Activated CD4-positive, alpha-beta T cell treated with anti-CD3 and anti-CD28 coated beads, Interleukin-2, amount 10 ng/mL, durations not matched to agents 7 days and 5 days (primary cell): Measurements from ENCODE around the gene TK2. TPM values are rescaled to one million over a fixed set of nuclear protein-coding genes. Genes with fewer than 3 reads are reported as not detected.
A peak's percentile ranks its signal among the peaks of the same experiment; 100 is the strongest.
"Not testable (repeated sequence)": the region's sequence is repeated elsewhere in the genome, so short reads cannot be mapped to it uniquely, and the experiment has no call there.

ENCODE experiments used
- CTCF ChIA-PET: fragments of 350-600 bp; sonication (Branson Sonifier 250); formaldehyde crosslinking; loops from one replicate; lab custom pipeline; 2021; ENCODE audit warnings: antibody characterized with exemption; lab: Charles Lee
- POLR2A ChIA-PET: fragments of 350-600 bp; sonication (Branson Sonifier 250); formaldehyde crosslinking; loops from one replicate; lab custom pipeline; 2021; ENCODE audit warnings: antibody characterized with exemption; lab: Charles Lee
- DNase-seq: peaks from one replicate; pipeline ENCODE4 v3.0.0-alpha.2; 2020
- H3K27ac Mint-ChIP-seq: one replicate; pipeline ENCODE4 v1.8.0; 2021; ENCODE audit warnings: mild to moderate bottlenecking, moderate library complexity, mixed read lengths
- H3K27me3 Mint-ChIP-seq: one replicate; pipeline ENCODE4 v1.8.0; 2021; ENCODE audit warnings: mixed read lengths
- H3K36me3 Mint-ChIP-seq: one replicate; pipeline ENCODE4 v1.8.0; 2021; ENCODE audit warnings: low read depth, mixed read lengths
- H3K4me1 Mint-ChIP-seq: one replicate; pipeline ENCODE4 v1.8.0; 2021; ENCODE audit warnings: mixed read lengths
- H3K4me3 Mint-ChIP-seq: one replicate; pipeline ENCODE4 v1.8.0; 2021; ENCODE audit warnings: mild to moderate bottlenecking, moderate library complexity, mixed read lengths
- H3K9me3 Mint-ChIP-seq: one replicate; pipeline ENCODE4 v1.8.0; 2021; ENCODE audit warnings: mixed read lengths
- total RNA-seq, 2 experiments: library from RNA; stranded (reverse); gene quantifications; one replicate each; pipeline ENCODE4 v1.2.3, GENCODE V29; 2021

The TK2 gene
- total RNA-seq, result 1 to 10 TPM; 7.4 to 9.3 TPM

DNA sequence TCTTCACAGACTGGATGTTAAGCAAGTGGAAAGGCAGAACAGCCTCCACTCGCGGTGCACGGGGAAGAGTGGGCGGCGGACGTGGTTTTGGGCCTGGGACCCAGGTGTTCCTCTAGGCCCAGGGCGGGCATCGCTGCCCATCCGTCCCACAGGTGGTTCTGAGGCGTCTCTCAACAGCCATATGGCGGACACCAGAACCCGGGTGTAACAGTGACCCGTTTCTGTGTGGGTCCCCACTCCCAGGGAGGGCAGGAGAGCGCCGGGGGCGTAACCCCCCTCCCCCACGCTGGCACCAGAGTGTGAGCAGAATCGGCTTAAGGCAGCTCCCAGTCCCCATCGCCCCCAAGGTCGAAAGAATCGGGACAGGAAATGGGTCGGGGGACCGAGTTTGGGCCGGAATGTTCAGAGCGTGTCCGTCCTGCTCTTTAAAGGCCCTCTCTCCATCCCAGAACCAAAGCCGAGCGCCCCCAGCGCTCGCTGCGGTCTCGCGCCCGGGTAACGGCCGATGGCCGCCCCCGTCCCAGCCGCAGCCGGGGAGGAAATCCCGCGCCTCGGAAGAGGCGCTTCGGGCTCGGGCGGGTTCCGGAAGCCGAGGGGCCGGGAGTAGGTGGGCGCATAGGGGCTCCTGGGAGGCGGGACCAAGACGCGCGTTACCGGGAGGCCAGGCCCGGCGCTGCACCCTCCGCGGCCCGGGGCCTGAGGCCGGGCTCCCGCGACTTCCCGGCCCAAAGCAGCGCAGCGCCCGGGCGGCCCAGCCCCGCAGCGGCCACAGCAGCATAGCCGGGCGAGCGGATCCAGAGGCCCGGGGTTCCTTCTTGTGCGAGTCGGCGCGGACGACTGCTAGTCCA, at the start of gene TK2:
Gene TK2 (minus strand): TSS at position 839 of the 848 bp plus-strand sequence. CDS start 61 bp downstream, at position 778.
- POLR2A ChIA-PET, result no interaction called here
- Mint-ChIP-seq H3K27ac (peak within 1 kb of the TSS; percentile 95), H3K4me3 (peak within 1 kb of the TSS; percentile 96), H3K9me3 (no peaks in the 10 kb centered on the region), H3K27me3 (no peaks in the 10 kb centered on the region), H3K36me3 (peaks cover 20% of the 10 kb centered on the region), H3K4me1 (peaks cover 71% of the 10 kb centered on the region)
- peak; percentile 47 for DNase-seq
- CTCF ChIA-PET, result interaction anchor here (2.0 to 3.9 kb wide), 3 partner anchors 8 to 26 kb away, joined by 5 to 29 read pairs (median 13); no protein-coding TSS in a partner anchor

GRCh38 chr16:66598111-66598510, 48.2 kb upstream of the TK2 start:
- Mint-ChIP-seq H3K27ac (peak overlapping the region; percentile 82), H3K4me1 (peaks cover 53% of the 10 kb centered on the region), H3K27me3 (no peaks in the 10 kb centered on the region), H3K4me3 (no peak overlapping the region), H3K9me3 (peaks cover 10% of the 10 kb centered on the region), H3K36me3 (peaks cover 11% of the 10 kb centered on the region)
- POLR2A ChIA-PET, result interaction anchor here (0.9 kb wide), 1 partner anchor 34 kb away, joined by 4 read pairs; no protein-coding TSS in a partner anchor
- peak; percentile 29 for DNase-seq
- CTCF ChIA-PET, result interaction anchor here (0.7 to 4.7 kb wide), 7 partner anchors 8 to 192 kb away, joined by 3 to 25 read pairs (median 4); no protein-coding TSS in a partner anchor

DNA sequence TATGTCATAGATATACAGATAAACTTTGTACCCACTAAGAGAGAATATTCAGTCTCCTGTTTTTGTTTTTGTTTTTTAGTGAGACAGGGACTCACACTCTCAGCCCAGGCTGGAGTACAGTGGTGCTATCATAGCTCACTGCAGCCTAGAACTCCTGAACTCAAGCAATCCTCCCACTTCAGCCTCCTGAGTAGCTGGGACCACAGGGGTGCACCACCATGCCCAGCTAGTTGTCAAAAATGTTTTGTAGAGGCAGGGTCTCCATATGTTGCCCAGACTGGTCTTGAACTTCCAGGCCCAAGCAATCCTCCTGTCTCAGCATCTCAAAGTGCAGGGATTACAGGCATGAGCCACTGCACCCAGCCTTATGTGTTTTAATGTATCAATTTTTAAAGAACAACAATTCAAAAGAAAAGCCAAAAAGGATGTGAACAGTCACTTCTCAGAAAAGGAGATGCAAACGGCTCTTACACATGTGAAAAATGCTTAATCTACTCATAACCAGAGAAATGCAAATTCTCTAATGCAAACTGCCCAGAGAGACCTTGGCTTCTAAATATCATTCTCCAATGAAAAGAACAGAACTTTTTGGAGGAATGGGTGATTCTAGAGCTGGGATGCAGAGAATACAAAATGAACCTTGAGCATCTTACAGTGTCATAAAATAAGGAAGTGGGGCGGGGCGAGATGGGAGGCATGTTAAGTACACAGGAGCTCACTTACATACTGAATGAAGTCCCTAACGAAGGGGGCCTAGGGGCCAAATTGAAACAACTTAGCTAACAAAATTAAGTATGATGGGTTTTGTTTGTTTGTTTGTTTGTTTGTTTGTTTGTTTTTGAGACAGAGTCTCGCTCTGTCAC, 47.3 kb upstream of the TK2 start:
- ChIA-PET CTCF (interaction anchor here (0.9 to 4.7 kb wide), 5 partner anchors 7 to 82 kb away, joined by 3 to 25 read pairs (median 3); no protein-coding TSS in a partner anchor), POLR2A (interaction anchor here (0.9 kb wide), 1 partner anchor 33 kb away, joined by 4 read pairs; no protein-coding TSS in a partner anchor)
- H3K4me1 Mint-ChIP-seq, result peaks cover 48% of the 10 kb centered on the region
- peak overlapping the region; percentile 42 for H3K4me3 Mint-ChIP-seq
- peaks cover 10% of the 10 kb centered on the region for H3K9me3 Mint-ChIP-seq
- peak; percentile 33 for DNase-seq
- peaks cover 11% of the 10 kb centered on the region for H3K36me3 Mint-ChIP-seq
- peak overlapping the region; percentile 91 for H3K27ac Mint-ChIP-seq
- H3K27me3 Mint-ChIP-seq, result no peaks in the 10 kb centered on the region

DNA sequence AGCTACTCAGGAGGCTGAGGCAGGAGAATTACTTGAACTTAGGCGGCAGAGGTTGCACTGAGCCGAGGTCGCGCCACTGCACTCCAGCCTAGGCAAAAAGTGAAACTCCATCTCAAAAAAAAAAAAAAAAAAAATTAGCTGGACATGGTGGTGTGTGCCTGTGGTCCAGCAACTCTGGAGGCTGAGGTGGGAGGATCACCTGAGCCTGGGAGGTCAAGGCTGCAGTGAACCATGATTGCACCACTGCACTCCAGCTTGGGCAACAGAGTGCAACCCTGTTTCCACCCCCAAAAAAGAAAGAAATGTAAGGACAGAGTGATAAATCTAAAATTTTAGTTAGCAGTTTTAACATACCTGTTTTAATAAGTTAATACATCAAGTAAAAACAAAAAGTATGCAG, 46.6 kb upstream of the TK2 start:
- DNase-seq, H3K27me3 Mint-ChIP-seq, H3K36me3 Mint-ChIP-seq, H3K4me3 Mint-ChIP-seq, POLR2A ChIA-PET: not testable (repeated sequence)
- Mint-ChIP-seq H3K4me1 (peaks cover 51% of the 10 kb centered on the region), H3K27ac (peak overlapping the region; percentile 91), H3K9me3 (peaks cover 10% of the 10 kb centered on the region)
- CTCF ChIA-PET, result interaction anchor here (0.6 to 4.7 kb wide), 5 partner anchors 12 to 188 kb away, joined by 3 to 25 read pairs (median 3); partner anchors contain the start of gene CKLF

DNA sequence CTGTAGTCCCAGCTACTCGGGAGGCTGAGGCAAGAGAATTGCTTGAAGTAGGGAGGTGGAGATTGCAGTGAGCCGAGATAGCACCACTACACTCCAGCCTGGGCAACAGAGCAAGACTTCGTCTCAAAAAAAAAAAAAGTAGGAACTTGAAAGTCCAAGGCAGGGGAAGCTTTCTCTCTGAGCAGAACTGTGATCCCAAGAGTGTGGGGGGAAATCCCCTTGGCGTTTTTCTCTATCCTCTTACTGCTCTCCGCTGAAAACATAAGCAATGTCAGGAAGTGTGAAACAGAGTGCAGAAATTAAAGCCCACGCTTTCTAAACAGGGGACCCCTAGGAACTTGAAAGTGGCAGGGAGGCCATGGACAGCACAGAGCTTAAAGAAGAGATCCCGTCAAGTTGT, 44.8 kb upstream of the TK2 start:
- no peak for DNase-seq
- ChIA-PET POLR2A (interaction anchor here (0.6 kb wide), 1 partner anchor 43 kb away, joined by 3 read pairs; no protein-coding TSS in a partner anchor), CTCF (interaction anchor here (0.6 kb wide), 1 partner anchor 1202 kb away, joined by 3 read pairs; no protein-coding TSS in a partner anchor)
- Mint-ChIP-seq H3K4me1 (peaks cover 54% of the 10 kb centered on the region), H3K36me3 (no peaks in the 10 kb centered on the region), H3K27ac (no peak overlapping the region), H3K9me3 (peaks cover 3% of the 10 kb centered on the region), H3K27me3 (no peaks in the 10 kb centered on the region), H3K4me3 (no peak overlapping the region)

DNA sequence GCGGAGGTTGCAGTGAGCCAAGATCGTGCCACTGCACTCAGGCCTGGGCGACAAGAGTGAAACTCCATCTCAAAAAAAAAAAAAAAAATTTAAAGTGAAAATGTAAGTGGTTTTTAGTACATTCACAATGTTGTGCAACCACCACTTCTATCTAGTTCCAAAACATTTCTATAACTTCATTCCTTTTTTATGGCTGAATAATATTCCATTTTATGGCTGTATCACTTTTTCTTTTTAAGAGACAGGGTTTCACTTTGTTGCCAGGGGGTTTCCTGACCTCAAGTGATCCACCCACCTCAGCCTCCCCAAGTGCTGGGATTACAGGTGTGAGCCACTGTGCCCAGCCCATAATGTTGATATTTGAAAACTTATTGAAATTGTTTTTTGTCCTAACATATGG, 42.9 kb upstream of the TK2 start:
- ChIA-PET CTCF (interaction anchor here (0.6 to 1.5 kb wide), 2 partner anchors 10 to 15 kb away, joined by 3 to 5 read pairs; no protein-coding TSS in a partner anchor), POLR2A (no interaction called here)
- Mint-ChIP-seq H3K9me3 (peaks cover 3% of the 10 kb centered on the region), H3K27ac (no peak overlapping the region), H3K36me3 (no peaks in the 10 kb centered on the region), H3K4me3 (no peak overlapping the region), H3K4me1 (peaks cover 57% of the 10 kb centered on the region), H3K27me3 (no peaks in the 10 kb centered on the region)
- DNase-seq, result no peak

- Mint-ChIP-seq H3K4me1 (peaks cover 57% of the 10 kb centered on the region), H3K9me3 (peaks cover 3% of the 10 kb centered on the region), H3K4me3 (no peak overlapping the region), H3K36me3 (no peaks in the 10 kb centered on the region), H3K27me3 (no peaks in the 10 kb centered on the region), H3K27ac (peak overlapping the region; percentile 41)
- DNase-seq, result no peak
- POLR2A ChIA-PET, result no interaction called here
- CTCF ChIA-PET, result interaction anchor here (1.5 kb wide), 1 partner anchor 16 kb away, joined by 5 read pairs; no protein-coding TSS in a partner anchor
These were observed 42.3 kb upstream of the TK2 start for GRCh38 chr16:66592241-66592640.

- ChIA-PET CTCF (interaction anchor here (0.9 to 2.6 kb wide), 9 partner anchors 7 to 185 kb away, joined by 3 to 24 read pairs (median 9); no protein-coding TSS in a partner anchor), POLR2A (interaction anchor here (0.7 kb wide), 1 partner anchor 69 kb away, joined by 3 read pairs; no protein-coding TSS in a partner anchor)
- peak overlapping the region; percentile 67 for H3K4me3 Mint-ChIP-seq
- H3K9me3 Mint-ChIP-seq, result peaks cover 3% of the 10 kb centered on the region
- H3K36me3 Mint-ChIP-seq, result no peaks in the 10 kb centered on the region
- no peak overlapping the region for H3K27ac Mint-ChIP-seq
- H3K4me1 Mint-ChIP-seq, result peaks cover 52% of the 10 kb centered on the region
- H3K27me3 Mint-ChIP-seq, result no peaks in the 10 kb centered on the region
- DNase-seq, result no peak
These were observed 41.1 kb upstream of the TK2 start for GRCh38 chr16:66591018-66591417.

DNA sequence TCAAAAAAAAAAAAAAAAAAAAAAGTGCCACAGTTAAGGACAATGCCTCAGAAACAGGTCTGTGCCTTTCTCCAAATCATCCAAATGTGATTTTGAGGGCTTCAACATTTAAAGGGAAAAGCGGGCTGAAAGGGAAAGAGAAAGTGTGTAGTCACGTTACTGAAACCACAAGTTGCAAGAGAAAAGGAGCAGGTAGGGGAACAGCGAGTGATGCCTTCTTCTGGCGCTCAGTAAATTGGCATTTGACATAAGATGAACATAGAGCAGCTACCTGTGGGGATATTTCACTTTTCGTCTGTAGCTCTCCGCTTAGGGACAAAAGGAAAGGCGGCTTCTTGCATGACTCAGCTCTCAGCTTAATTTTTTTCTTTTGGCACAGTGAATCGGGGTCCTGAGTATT, 40.4 kb upstream of the TK2 start:
- Mint-ChIP-seq H3K4me1 (peaks cover 57% of the 10 kb centered on the region), H3K9me3 (peaks cover 3% of the 10 kb centered on the region), H3K4me3 (peak overlapping the region; percentile 67), H3K27ac (peak overlapping the region; percentile 81), H3K27me3 (no peaks in the 10 kb centered on the region), H3K36me3 (no peaks in the 10 kb centered on the region)
- ChIA-PET CTCF (interaction anchor here (0.9 to 2.6 kb wide), 11 partner anchors 8 to 184 kb away, joined by 3 to 24 read pairs (median 9); no protein-coding TSS in a partner anchor), POLR2A (interaction anchor here (0.7 to 1.3 kb wide), 2 partner anchors 18 to 68 kb away, joined by 3 read pairs; no protein-coding TSS in a partner anchor)
- peak; percentile 64 for DNase-seq

DNA sequence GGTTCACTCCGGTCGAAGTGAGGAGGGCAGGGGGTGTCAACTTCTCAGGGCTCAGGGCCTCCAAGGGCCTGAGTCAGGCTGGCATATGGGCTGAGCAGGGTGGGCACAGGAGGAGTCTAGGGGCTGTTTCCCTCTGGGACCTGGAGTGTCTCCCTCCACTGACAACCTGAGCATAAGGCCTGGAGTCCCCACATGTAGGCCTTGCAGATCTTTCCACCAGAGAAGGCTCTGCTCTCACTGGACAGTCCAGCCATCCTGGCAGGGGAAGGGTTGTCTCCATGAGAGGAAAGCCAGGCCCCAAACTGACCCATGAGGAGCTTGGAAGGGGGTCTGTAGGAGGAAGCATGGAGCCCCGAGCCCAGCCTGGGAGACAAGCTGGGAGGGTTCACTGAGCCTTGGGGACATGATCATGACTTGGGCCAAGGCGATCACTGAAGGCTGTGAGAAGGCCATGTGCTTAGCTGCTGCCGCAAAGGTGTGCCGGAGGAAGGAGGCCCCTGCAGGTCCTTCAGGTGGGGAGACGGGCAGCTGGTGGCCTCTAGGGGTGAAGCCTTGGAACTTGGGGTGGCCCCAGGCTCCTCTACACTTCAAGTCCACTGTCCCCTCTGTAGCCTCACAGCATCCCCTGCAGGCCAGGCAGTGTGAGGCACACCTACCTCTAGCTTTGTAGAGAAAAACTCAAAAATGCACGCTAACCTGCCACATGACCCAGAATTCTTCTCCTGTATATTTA, 39.2 kb upstream of the TK2 start:
- Mint-ChIP-seq H3K9me3 (peaks cover 3% of the 10 kb centered on the region), H3K27me3 (no peaks in the 10 kb centered on the region), H3K27ac (peak overlapping the region; percentile 71), H3K36me3 (no peaks in the 10 kb centered on the region), H3K4me1 (peaks cover 53% of the 10 kb centered on the region), H3K4me3 (peak overlapping the region; percentile 49)
- ChIA-PET CTCF (interaction anchor here (0.5 to 2.6 kb wide), 27 partner anchors 9 to 279 kb away, joined by 3 to 24 read pairs (median 5); partner anchors contain the start of gene CMTM2), POLR2A (interaction anchor here (0.6 to 1.3 kb wide), 2 partner anchors 19 to 36 kb away, joined by 3 to 4 read pairs; no protein-coding TSS in a partner anchor)
- peak; percentile 72 for DNase-seq

- H3K36me3 Mint-ChIP-seq, result no peaks in the 10 kb centered on the region
- H3K27ac Mint-ChIP-seq, result peak overlapping the region; percentile 36
- H3K9me3 Mint-ChIP-seq, result no peaks in the 10 kb centered on the region
- H3K27me3 Mint-ChIP-seq, result no peaks in the 10 kb centered on the region
- H3K4me3 Mint-ChIP-seq, result no peak overlapping the region
- POLR2A ChIA-PET, result no interaction called here
- CTCF ChIA-PET, result interaction anchor here (1.3 kb wide), 2 partner anchors 11 to 63 kb away, joined by 4 to 7 read pairs; no protein-coding TSS in a partner anchor
- DNase-seq, result no peak
- peaks cover 53% of the 10 kb centered on the region for H3K4me1 Mint-ChIP-seq
These were observed 38.1 kb upstream of the TK2 start for GRCh38 chr16:66587881-66588600.
